B cell (primary cell): ENCODE data around the gene ZNF839. TPM values are rescaled to one million over a fixed set of nuclear protein-coding genes. Genes with fewer than 3 reads are reported as not detected.
A peak's percentile ranks its signal among the peaks of the same experiment; 100 is the strongest.

Experiments
- ATAC-seq: fragments of 200-7000 bp; cut with Tn5 transposase; one replicate; pipeline ENCODE4 v1.10.0; 2021; ENCODE audit warnings: low read depth, mild to moderate bottlenecking, moderate number of reproducible peaks, moderate library complexity
- CTCF ChIA-PET: fragments of 350-600 bp; sonication (Branson Sonifier 250); formaldehyde crosslinking; loops from one replicate; lab custom pipeline; 2021; ENCODE audit warnings: antibody characterized with exemption, inconsistent platforms; lab: Charles Lee
- POLR2A ChIA-PET: fragments of 350-600 bp; sonication (Branson Sonifier 250); formaldehyde crosslinking; loops from one replicate; lab custom pipeline; 2021; ENCODE audit warnings: antibody characterized with exemption; lab: Charles Lee
- DNase-seq: peaks from one replicate; pipeline ENCODE4 v3.0.0; 2013
- H2AFZ ChIP-seq: 2 replicates; pipeline ENCODE4 v1.6.1; 2012; ENCODE audit warnings: mild to moderate bottlenecking, low read depth, low read length; ENCODE audit not compliant: insufficient read depth, poor library complexity, severe bottlenecking
- H3K27ac ChIP-seq, 2 donors: 1 replicate in 1 of 2; 2 replicates in 1 of 2; pipeline ENCODE4 v1.5.1; 2012 to 2013; ENCODE audit warnings: low read length in 2 of 2, mild to moderate bottlenecking in 2 of 2, moderate library complexity in 1 of 2
- H3K27me3 ChIP-seq, 4 experiments: fragments of 200-600 bp in 1 of 4; sonication (generic) in 1 of 4; replicated peaks in 1 of 4; 1 replicate in 2 of 4; 2 replicates in 2 of 4; pipeline versions ENCODE4 v1.6.1 to v1.7.0; 2013 to 2016; ENCODE audit warnings: low read length in 3 of 4, mild to moderate bottlenecking in 2 of 4, mixed read lengths in 1 of 4, moderate library complexity in 1 of 4; ENCODE audit not compliant: insufficient read depth in 4 of 4, control insufficient read depth in 3 of 4; ENCODE audit errors: control extremely low read depth in 1 of 4
- H3K36me3 ChIP-seq, 2 experiments: replicated peaks in 1 of 2; 1 replicate in 1 of 2; 2 replicates in 1 of 2; pipeline versions ENCODE4 v1.6.1 to v1.7.1; 2013; ENCODE audit warnings: low read length in 1 of 2; ENCODE audit not compliant: insufficient read depth in 2 of 2, control insufficient read depth in 1 of 2; ENCODE audit errors: control extremely low read depth in 1 of 2, extremely low read depth in 1 of 2
- H3K4me1 ChIP-seq, 2 donors: fragments of 200-600 bp in 1 of 2; sonication (generic) in 1 of 2; 1 replicate in 1 of 2; 2 replicates in 1 of 2; pipeline versions ENCODE4 v1.5.1 to v1.6.1; 2013 to 2017; ENCODE audit warnings: low read length in 2 of 2; ENCODE audit not compliant: control insufficient read depth in 2 of 2, insufficient read depth in 2 of 2
- H3K4me2 ChIP-seq: replicated peaks from 2 replicates; pipeline ENCODE3; 2012; ENCODE audit warnings: mild to moderate bottlenecking, low read depth, low read length; ENCODE audit not compliant: poor library complexity, severe bottlenecking
- H3K4me3 ChIP-seq, 5 experiments: fragments of 200-600 bp in 1 of 5; sonication (generic) in 1 of 5; 1 replicate in 3 of 5; 2 replicates in 2 of 5; pipeline versions ENCODE4 v1.5.1 to v1.7.0; 2011 to 2016; ENCODE audit warnings: low read length in 4 of 5, mild to moderate bottlenecking in 4 of 5, low read depth in 2 of 5, control low read depth in 1 of 5, moderate library complexity in 1 of 5; ENCODE audit not compliant: insufficient read depth in 1 of 5; ENCODE audit errors: control extremely low read depth in 1 of 5, extremely low read depth in 1 of 5
- H3K79me2 ChIP-seq: fragments of 200-600 bp; sonication (generic); one replicate; pipeline ENCODE4 v1.6.0; 2016; ENCODE audit warnings: low read length; ENCODE audit not compliant: control insufficient read depth, insufficient read depth
- H3K9ac ChIP-seq: fragments of 200-600 bp; sonication (generic); 2 replicates; pipeline ENCODE4 v1.6.1; 2017; ENCODE audit warnings: mild to moderate bottlenecking, low read length, moderate library complexity
- H3K9me3 ChIP-seq, 3 donors: one replicate each; pipeline versions ENCODE4 v1.6.1 to v1.7.1; 2013; ENCODE audit warnings: low read length in 2 of 3; ENCODE audit not compliant: control insufficient read depth in 2 of 3, insufficient read depth in 1 of 3; ENCODE audit errors: control extremely low read depth in 1 of 3
- H4K20me1 ChIP-seq: 2 replicates; pipeline ENCODE4 v1.6.0; 2012; ENCODE audit warnings: mild to moderate bottlenecking, low read length; ENCODE audit not compliant: insufficient read depth, control insufficient read depth, poor library complexity, severe bottlenecking
- H3K27ac Mint-ChIP-seq: one replicate; pipeline ENCODE4 v1.8.0; 2021; ENCODE audit warnings: mixed read lengths
- H3K27me3 Mint-ChIP-seq: one replicate; pipeline ENCODE4 v1.8.0; 2021; ENCODE audit warnings: mixed read lengths
- H3K4me1 Mint-ChIP-seq: one replicate; pipeline ENCODE4 v1.8.0; 2021; ENCODE audit warnings: mixed read lengths
- H3K4me3 Mint-ChIP-seq: one replicate; pipeline ENCODE4 v1.8.0; 2021; ENCODE audit warnings: mixed read lengths
- H3K9me3 Mint-ChIP-seq: one replicate; pipeline ENCODE4 v1.8.0; 2022; ENCODE audit warnings: mixed read lengths; ENCODE audit not compliant: insufficient read depth
- CTCF ChIP-seq: fragments of 200-600 bp; IDR thresholded peaks from one replicate; pipeline ENCODE4 v1.8.0; 2022; ENCODE audit warnings: antibody characterized with exemption, mild to moderate bottlenecking
- EZH2 ChIP-seq: IDR thresholded peaks from 2 replicates; pipeline ENCODE4 v1.6.1; 2012; ENCODE audit warnings: borderline replicate concordance, low read depth, mild to moderate bottlenecking, moderate library complexity, low read length; ENCODE audit not compliant: insufficient read depth, poor library complexity, severe bottlenecking
- WGBS: methylation state at CpG from one replicate; pipeline ENCODE4 v1.1.5; 2013; ENCODE audit warnings: missing lambda C conversion rate; ENCODE audit not compliant: insufficient coverage; 5-methylcytosine and 5-hydroxymethylcytosine counted together
- intact Hi-C: fragments of 100-400 bp; cut with micrococcal nuclease; formaldehyde crosslinking; loops from one replicate; pipeline ENCODE4 v1.10.0; 2022
- polyA plus RNA-seq: library from polyadenylated mRNA; depleted of rRNA; stranded (reverse); fragments of >200 nt; gene quantifications from 2 replicates; pipeline ENCODE4 v1.2.3, GENCODE V29; 2012
- total RNA-seq, 2 donors: library from RNA; stranded (reverse); fragments of 120-200 nt in 1 of 2; gene quantifications; 1 replicate in 1 of 2; 2 replicates in 1 of 2; pipeline versions ENCODE4 v1.2.3 to v1.2.4, GENCODE V29; 2013 to 2022

ZNF839 gene
- total and polyA plus RNA-seq, 2 donors (not counting 1 experiment from before 2014, with no cell fraction given): 22.8 to 28.8 TPM

- peak overlapping the region; percentile 77 for H3K4me2 ChIP-seq
- H3K27ac ChIP-seq: peak overlapping the region; percentile 79 to 95
- peak overlapping the region; percentile 72 for H3K9ac ChIP-seq
- no peaks in the 10 kb centered on the region for H4K20me1 ChIP-seq
- TF ChIP-seq CTCF (no peak), EZH2 (no peak)
- peak overlapping the region; percentile 93 for H3K27ac Mint-ChIP-seq
- H3K27me3 ChIP-seq: no peaks in the 10 kb centered on the region
- H3K4me3 Mint-ChIP-seq: peak overlapping the region; percentile 90
- peaks cover 54% of the 10 kb centered on the region for H3K4me1 Mint-ChIP-seq
- ChIA-PET CTCF (interaction anchor here (0.6 to 2.8 kb wide), 4 partner anchors 15 to 257 kb away, joined by 3 to 11 read pairs (median 6); partner anchors contain the start of genes CINP, MOK and TECPR2), POLR2A (no interaction called here)
- H3K79me2 ChIP-seq: no peaks in the 10 kb centered on the region
- intact Hi-C loops: no loop called here
- H3K27me3 Mint-ChIP-seq: no peaks in the 10 kb centered on the region
- peak overlapping the region; percentile 39 to 84 (median 65) for H3K4me3 ChIP-seq
- DNase-seq: peak; percentile 79
- 6% methylated on average over 30 of the region's 30 CpGs for WGBS
- no peaks in the 10 kb centered on the region for H3K36me3 ChIP-seq
- no peaks in the 10 kb centered on the region for H3K9me3 Mint-ChIP-seq
- no peaks in the 10 kb centered on the region for H3K9me3 ChIP-seq
- H3K4me1 ChIP-seq: peaks cover 29 to 40% of the 10 kb centered on the region in 2 donors
- peak; percentile 21 for ATAC-seq
- peak overlapping the region; percentile 74 for H2AFZ ChIP-seq
Observed at GRCh38 chr14:102320033-102320660, 601 bp downstream of the ZNF839 start.
